ENCODE measurements around the gene XRRA1.

DNA sequence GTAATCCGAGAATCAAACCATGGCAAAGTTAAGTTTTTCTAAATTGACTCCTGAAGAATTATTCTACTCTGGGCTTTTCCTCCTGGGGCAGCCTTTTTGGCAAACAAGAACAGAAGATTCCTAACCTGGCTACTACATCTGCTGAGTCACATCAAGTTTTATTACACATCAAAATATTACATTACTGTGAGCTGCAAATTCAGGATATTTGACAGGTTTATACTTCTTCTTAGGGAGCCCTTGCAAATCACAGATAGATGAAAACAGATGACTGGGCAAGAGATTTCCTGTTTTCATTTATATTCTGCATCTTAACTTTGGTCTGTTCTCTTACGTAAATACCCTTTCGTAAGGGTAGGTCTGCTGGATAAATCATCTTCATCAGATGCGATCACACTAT lies 23.6 kb downstream of the XRRA1 start:
- TF ChIP-seq ZNF239 (tag by site-specific recombination; IDR thresholded peaks at IDR 0.05) (no peak), TRIM28 (IDR thresholded peaks at IDR 0.05; ENCODE audit: borderline replicate concordance, low read length) (no peak), SETDB1 (IDR thresholded peaks at IDR 0.05; ENCODE audit: insufficient read length, low read length) (no peak), ZNF768 (tag by site-specific recombination; IDR thresholded peaks at IDR 0.05) (no peak), MEIS1 (CRISPR knock-in tag; IDR thresholded peaks at IDR 0.05; ENCODE audit: borderline replicate concordance) (no peak), HOXA7 (CRISPR knock-in tag; IDR thresholded peaks at IDR 0.05; ENCODE audit: borderline replicate concordance) (no peak), ZNF571 (tag by site-specific recombination; IDR thresholded peaks at IDR 0.05) (no peak), HOXC10 (CRISPR knock-in tag; IDR thresholded peaks at IDR 0.05) (no peak)
- TF ChIP-seq, protein P1, sequence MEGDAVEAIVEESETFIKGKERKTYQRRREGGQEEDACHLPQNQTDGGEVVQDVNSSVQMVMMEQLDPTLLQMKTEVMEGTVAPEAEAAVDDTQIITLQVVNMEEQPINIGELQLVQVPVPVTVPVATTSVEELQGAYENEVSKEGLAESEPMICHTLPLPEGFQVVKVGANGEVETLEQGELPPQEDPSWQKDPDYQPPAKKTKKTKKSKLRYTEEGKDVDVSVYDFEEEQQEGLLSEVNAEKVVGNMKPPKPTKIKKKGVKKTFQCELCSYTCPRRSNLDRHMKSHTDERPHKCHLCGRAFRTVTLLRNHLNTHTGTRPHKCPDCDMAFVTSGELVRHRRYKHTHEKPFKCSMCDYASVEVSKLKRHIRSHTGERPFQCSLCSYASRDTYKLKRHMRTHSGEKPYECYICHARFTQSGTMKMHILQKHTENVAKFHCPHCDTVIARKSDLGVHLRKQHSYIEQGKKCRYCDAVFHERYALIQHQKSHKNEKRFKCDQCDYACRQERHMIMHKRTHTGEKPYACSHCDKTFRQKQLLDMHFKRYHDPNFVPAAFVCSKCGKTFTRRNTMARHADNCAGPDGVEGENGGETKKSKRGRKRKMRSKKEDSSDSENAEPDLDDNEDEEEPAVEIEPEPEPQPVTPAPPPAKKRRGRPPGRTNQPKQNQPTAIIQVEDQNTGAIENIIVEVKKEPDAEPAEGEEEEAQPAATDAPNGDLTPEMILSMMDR (tag by site-specific recombination; IDR thresholded peaks at IDR 0.05), result no peak

Data from HEK293 (cell line).